ENCODE results near the gene NFIX. TPM values are rescaled to one million over a fixed set of nuclear protein-coding genes. Genes with fewer than 3 reads are reported as not detected.
A peak's percentile ranks its signal among the peaks of the same experiment; 100 is the strongest.

The NFIX gene
- total RNA-seq, 4 donors from 2014 or later, result 31.9 to 128 (median 105) TPM

- in situ Hi-C loops (cut with MboI; ENCODE audit: low sequenced_read_pairs in 4 of 4), result no loop called here
- intact Hi-C loops (cut with DNase I; ENCODE audit: low total_unique reads), result no loop called here
- H3K27ac ChIP-seq, result peak overlapping the region; percentile 97 to 100 (median 99)
- H3K36me3 ChIP-seq, result no peaks in the 10 kb centered on the region
- TF ChIP-seq POLR2A (IDR thresholded peaks at IDR 0.05) (no peak), CTCF (IDR thresholded peaks at IDR 0.05 in 4 of 5, conservative IDR thresholded peaks at IDR 0.05 in 1 of 5) (no peak)
- H3K27me3 ChIP-seq, result no peaks in the 10 kb centered on the region
- ATAC-seq, result no peak
- H3K4me1 ChIP-seq, result peaks cover 86 to 93% of the 10 kb centered on the region in 2 donors
- no peak overlapping the region for H3K4me3 ChIP-seq
- DNase-seq, result no peak
- H3K9me3 ChIP-seq, result no peaks in the 10 kb centered on the region
Observed at GRCh38 chr19:13005253-13005652, 10.0 kb downstream of the NFIX start.

- DNase-seq, result peak in 1 of 2 donors; percentile 72
- TF ChIP-seq POLR2A (IDR thresholded peaks at IDR 0.05) (no peak), CTCF (IDR thresholded peaks at IDR 0.05 in 4 of 5, conservative IDR thresholded peaks at IDR 0.05 in 1 of 5) (peak in 2 of 5 experiments; percentile 4 to 19)
Observed at GRCh38 chr19:13005861-13006370, 10.6 kb downstream of the NFIX start.

GRCh38 chr19:13006431-13007281, 11.4 kb downstream of the NFIX start:
- Histone ChIP-seq H3K4me3 (peak overlapping the region; percentile 29 to 50 (median 42)), H3K4me1 (peaks cover 86 to 93% of the 10 kb centered on the region in 2 donors), H3K27me3 (no peaks in the 10 kb centered on the region), H3K36me3 (no peaks in the 10 kb centered on the region), H3K9me3 (no peaks in the 10 kb centered on the region), H3K27ac (peak overlapping the region; percentile 97 to 100 (median 99))
- ATAC-seq (peak; percentile 31 to 32), DNase-seq (peak; percentile 72 to 90)
- in situ Hi-C loops (cut with MboI; ENCODE audit: low sequenced_read_pairs in 4 of 4) (no loop called here), intact Hi-C loops (cut with DNase I; ENCODE audit: low total_unique reads) (no loop called here)
- TF ChIP-seq CTCF (IDR thresholded peaks at IDR 0.05 in 4 of 5, conservative IDR thresholded peaks at IDR 0.05 in 1 of 5) (no peak), POLR2A (IDR thresholded peaks at IDR 0.05) (peak; percentile 37 to 39)

More at GRCh38 chr19:13005861-13006370, 10.6 kb downstream of the NFIX start:
- H3K36me3 ChIP-seq, result no peaks in the 10 kb centered on the region
- peaks cover 86 to 93% of the 10 kb centered on the region in 2 donors for H3K4me1 ChIP-seq
- no peaks in the 10 kb centered on the region for H3K27me3 ChIP-seq
- peak overlapping the region in 3 of 4 donors; percentile 6 to 50 (median 48) for H3K4me3 ChIP-seq
- no peaks in the 10 kb centered on the region for H3K9me3 ChIP-seq
- in situ Hi-C loops (cut with MboI; ENCODE audit: low sequenced_read_pairs in 4 of 4) (no loop called here), intact Hi-C loops (cut with DNase I; ENCODE audit: low total_unique reads) (no loop called here)
- ATAC-seq, result no peak
- H3K27ac ChIP-seq, result peak overlapping the region; percentile 97 to 100 (median 99)

GRCh38 chr19:13007292-13008045, 12.2 kb downstream of the NFIX start:
- peak overlapping the region; percentile 29 to 50 (median 42) for H3K4me3 ChIP-seq

More at GRCh38 chr19:13007292-13008045, 12.2 kb downstream of the NFIX start:
- no peaks in the 10 kb centered on the region for H3K9me3 ChIP-seq
- H3K36me3 ChIP-seq, result no peaks in the 10 kb centered on the region
- intact Hi-C loops (cut with DNase I; ENCODE audit: low total_unique reads), result no loop called here
- H3K27me3 ChIP-seq, result no peaks in the 10 kb centered on the region
- TF ChIP-seq CTCF (IDR thresholded peaks at IDR 0.05 in 4 of 5, conservative IDR thresholded peaks at IDR 0.05 in 1 of 5) (peak in 1 of 5 experiments; percentile 24), POLR2A (IDR thresholded peaks at IDR 0.05) (no peak)
- peaks cover 89 to 98% of the 10 kb centered on the region in 2 donors for H3K4me1 ChIP-seq
- H3K27ac ChIP-seq, result peak overlapping the region; percentile 97 to 100 (median 99)
- peak in 1 of 2 donors; percentile 90 for DNase-seq
- ATAC-seq, result peak in 1 of 2 donors; percentile 25
- in situ Hi-C loops (cut with MboI; ENCODE audit: low sequenced_read_pairs in 4 of 4), result no loop called here

Data from gastrocnemius medialis (tissue), 4 donors.